GM04503 (cell line): ENCODE measurements around the gene MAGI2.

ENCODE experiments used
- DNase-seq: peaks from one replicate; pipeline ENCODE4 v3.0.0-alpha.2; 2012; ENCODE audit warnings: low read depth

MAGI2 gene

GRCh38 chr7:79301419-79301818 lies 152.0 kb downstream of the MAGI2 start:
- DNase-seq, result no peak

DNA sequence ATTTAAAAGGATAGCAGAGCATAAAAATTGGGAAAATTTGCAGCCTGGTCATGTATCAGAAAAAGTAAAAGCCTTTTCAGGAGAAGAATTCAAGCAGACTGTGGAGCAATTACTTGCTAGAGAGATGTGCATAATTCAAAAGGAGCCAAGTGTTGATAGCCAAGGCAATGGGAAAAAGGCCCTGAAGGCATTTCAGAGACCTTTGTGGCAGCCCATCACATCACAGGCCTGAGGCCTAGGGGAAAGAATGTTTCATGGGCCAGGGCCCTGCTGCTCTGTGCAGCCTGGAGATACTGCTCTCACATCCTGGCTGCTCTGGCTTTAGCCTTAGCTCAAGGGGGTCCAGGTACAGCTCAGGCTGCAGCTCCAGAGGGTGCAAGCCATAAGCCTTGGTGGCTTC lies 152.9 kb downstream of the MAGI2 start:
- DNase-seq, result no peak

- DNase-seq, result peak; percentile 17
Measured at GRCh38 chr7:79298145-79298760, 155.2 kb downstream of the MAGI2 start.

DNA sequence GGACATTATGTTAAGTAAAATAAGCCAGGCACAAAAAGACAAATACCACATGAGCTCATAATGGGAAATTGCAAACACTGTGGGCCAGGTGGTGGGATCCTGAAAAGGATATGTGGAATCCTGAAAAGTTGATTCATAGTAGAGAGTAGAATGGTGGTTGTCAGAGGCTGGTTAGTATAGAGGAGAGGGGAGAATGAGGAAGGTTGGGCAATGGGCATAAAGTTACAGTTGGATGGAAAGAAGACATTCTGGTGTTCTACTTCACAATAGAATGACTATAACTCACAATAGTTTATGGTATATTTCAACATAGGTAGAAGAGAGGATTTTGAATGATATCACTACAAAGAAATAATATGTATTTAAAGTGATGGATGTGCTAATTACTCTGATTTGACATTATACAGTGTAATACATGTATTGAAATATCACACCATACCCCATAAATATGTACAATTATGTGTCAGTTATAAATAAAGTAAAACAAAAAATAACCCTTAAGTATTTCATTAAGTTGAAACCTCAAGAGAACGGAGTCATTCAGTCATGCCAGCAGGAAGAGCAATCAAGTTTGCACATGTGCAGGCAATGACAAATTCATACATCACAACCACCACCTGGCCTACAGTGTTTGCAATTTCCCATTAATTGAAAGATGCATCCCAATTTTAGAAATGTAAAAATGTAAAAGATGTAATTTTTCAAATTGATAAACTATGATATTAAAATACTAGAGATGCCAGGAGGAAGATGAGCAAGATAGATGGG lies 156.7 kb downstream of the MAGI2 start:
- DNase-seq, result no peak

GRCh38 chr7:79293655-79294142 lies 159.8 kb downstream of the MAGI2 start:
- no peak for DNase-seq

GRCh38 chr7:79292834-79293233 lies 160.6 kb downstream of the MAGI2 start:
- no peak for DNase-seq

DNA sequence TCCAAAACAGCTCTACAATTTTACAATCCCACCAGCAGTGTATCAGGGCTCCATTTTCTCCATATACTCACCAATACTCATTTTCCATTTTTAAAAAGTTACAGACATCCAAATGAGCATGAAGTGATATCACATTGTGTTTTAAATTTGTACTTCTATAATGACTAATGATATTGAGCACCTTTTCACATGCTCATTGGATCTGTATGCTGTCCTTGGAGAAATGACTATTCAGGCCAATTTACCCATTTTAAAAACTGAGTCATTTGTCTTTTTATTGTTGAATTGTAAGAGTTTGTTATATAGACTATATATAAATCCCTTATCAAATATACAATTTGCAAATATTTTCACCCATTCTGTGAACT lies 162.0 kb downstream of the MAGI2 start:
- DNase-seq, result no peak

DNA sequence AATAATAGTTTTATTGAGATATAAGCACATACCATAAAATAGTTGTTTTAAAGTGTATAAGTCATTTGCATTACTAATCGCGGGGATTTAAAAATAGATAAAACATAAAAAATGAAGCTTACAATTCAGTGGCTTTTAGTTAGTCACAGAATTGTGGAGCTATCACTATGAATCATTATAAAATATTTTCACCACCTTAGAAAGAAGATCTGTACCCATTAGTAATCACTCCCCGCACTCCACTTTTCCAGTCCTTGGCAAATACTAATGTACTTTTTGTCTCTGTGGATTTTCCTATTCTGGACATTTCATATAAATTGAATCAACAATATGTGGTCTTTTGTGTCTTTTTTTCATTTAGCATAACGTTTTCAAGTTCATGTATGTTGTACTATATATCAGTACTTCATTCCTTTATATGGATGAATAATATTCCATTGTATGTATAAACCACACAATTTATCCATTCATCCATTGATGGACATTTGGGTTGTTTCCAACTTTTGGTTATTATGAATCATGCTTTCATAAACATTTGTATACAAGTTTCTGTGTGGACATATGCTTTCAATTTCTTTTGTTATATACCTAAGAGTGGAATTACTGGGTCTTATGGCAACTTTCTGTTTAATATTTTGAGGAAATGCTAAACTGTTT lies 162.5 kb downstream of the MAGI2 start:
- DNase-seq, result no peak

GRCh38 chr7:79290398-79290797 lies 163.1 kb downstream of the MAGI2 start:
- DNase-seq, result no peak

GRCh38 chr7:79288655-79289054 lies 164.8 kb downstream of the MAGI2 start:
- no peak for DNase-seq

- no peak for DNase-seq
Measured at GRCh38 chr7:79287981-79288380, 165.5 kb downstream of the MAGI2 start.

DNA sequence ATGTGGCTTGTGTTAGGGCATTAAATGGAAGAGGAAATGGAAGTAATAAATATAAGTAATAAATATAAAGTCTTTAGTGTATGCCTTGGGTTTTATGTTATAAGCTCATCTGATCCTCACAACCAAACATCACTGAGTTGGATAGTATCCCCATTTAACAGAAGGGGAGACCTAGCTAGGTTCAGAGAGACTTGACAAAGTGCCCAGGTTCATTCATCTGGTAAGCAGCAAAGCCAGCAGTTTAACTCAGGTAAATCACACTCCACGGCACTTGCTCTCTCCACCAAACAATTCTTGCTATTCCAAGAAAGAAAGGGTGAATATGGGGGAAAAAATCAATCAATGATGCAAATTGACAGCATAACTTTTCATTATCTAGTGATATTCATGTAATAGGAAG lies 167.3 kb downstream of the MAGI2 start:
- no peak for DNase-seq

- no peak for DNase-seq
Measured at GRCh38 chr7:79285756-79286155, 167.7 kb downstream of the MAGI2 start.

GRCh38 chr7:79284211-79284610 lies 169.3 kb downstream of the MAGI2 start:
- DNase-seq, result peak; percentile 14

DNA sequence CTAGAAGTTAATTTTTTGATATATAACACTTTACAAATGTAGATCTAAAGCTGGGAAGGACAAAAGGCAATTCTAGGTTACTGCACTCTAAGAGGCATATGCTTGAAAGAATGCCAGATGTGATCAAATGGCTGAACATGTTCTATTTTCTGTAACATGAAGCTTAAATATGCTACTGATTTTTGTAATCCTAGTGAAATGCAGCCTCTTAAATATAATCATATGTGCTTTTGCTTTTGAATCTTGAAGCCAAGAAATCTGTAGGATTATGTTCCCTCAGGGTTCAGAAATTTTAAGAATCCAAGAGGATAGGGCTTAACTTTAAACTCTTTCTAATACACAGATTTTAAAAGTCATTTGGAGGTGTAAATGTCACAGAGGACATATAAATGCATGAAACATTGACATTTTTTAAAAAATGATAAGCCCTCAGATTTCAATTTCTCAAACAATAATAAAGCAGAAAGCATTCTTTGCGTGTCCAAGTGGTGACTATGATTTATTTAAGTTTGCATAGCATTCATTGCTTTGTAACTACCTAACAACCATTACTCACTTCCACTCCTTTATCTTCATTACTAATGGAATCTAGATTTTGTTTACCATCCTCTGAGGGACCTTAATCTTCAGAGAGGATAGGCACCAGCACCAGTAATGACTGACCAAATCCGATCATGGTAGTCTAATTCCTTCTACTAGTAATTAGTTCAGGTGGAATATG lies 170.4 kb downstream of the MAGI2 start:
- DNase-seq, result peak; percentile 42

DNA sequence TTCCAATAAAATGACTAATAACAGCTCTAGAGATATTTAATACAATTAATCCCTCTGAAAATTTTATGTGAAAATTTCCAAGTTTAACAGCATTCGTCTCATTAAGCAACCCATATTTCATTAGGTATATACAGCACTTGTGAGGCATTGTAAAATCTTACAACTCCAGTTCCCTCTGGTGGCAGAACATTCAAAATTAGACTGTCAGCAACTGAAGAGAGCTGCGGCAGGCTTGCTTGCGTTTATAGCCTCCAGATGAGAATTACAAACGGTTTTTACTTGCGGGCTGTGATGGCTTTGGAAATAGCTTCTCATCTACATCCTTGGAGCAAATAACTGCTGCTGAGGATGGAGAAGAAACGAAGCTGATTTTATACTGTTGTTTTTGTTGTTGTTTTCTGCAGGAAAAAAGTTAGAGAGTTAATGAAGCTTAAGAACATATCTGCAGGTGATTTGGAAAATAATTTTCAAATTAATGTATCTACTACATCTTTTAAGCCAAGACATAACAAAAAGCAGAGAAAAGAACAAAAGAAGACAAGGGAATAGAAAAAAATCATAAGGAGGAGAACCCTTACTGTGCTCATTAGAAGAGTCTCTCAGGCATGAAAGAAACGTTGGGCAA lies 171.3 kb downstream of the MAGI2 start:
- peak; percentile 38 for DNase-seq

DNA sequence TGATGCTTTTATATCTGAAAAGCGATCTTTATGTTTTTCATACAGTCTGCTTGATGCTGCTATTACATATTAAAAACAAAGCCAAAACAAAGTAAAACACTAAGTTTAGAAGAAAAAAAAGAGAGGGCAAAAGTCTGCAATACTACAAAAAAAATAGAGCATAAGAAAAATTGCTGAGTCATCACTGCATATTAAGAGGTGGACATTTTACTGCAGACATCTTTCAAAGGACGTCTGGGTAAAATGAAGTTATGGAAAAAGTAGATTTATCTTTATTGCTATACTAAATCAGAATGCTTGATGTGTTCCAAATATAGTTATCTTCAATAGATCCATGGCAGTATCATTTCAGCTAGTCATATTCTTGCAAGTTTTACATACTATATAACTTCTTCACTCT lies 172.0 kb downstream of the MAGI2 start:
- DNase-seq, result no peak

DNA sequence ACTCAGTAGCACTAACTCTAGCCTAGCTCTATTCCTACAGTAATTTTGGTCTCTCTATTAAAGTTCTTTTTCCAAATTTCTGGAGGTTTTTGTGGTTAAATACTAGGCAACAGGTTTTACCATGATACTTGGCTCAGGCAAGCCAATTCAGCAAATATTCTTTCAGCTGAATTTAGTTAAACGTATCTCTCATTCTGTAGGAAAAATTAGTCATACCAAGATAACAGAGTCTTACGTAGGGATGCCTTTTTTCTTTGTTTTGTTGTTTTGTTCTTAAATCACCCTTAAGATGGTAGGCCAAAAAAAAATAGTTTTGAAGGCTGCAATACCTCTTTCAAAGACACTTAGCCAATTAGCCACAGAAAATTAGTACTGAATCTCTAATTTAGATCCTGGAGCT lies 180.5 kb downstream of the MAGI2 start:
- no peak for DNase-seq

GRCh38 chr7:79272066-79272669 lies 181.3 kb downstream of the MAGI2 start:
- no peak for DNase-seq

GRCh38 chr7:79268730-79269129 lies 184.7 kb downstream of the MAGI2 start:
- no peak for DNase-seq

DNA sequence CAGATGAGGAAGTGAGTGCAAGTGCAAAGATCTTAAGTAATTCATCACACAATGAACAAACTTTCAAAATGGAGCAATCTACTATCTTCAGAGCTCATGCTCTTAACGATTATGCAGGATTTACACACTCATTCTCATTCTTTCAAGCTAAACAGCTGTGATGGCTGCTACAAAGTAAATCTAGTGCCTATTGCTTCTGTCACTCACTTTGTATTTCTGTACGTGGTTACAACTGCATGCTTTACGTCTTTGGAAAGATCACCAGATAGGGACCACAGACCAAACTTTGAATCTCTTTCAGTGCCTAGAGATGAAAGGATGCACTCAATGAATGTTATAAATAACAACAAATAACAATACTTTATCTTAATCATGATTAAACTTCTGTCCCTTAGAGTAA lies 194.6 kb downstream of the MAGI2 start:
- no peak for DNase-seq

DNA sequence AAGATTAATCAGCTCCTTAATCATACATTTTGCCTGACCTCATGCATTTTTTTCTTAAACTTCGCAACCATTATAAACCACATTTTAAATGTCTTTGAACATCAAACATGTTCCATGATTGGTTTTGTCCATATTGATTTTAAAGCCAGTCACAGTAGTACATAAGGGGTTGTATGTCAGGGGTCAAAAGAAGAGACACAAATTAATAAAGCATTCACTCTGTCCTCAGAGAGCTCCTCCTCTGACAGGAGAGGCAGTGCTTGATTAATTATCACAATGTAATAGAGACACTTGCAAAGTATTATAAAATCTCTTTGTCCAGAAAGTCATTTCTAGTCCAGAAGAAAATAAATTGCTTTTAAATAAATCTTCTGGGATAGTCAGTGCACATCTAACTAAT lies 195.5 kb downstream of the MAGI2 start:
- DNase-seq, result no peak
